Adrenal gland (tissue), 12 donors: ENCODE results near the gene MRPS16. TPM values are rescaled to one million over a fixed set of nuclear protein-coding genes. Genes with fewer than 3 reads are reported as not detected.

Experiments used
- DNase-seq, 7 donors: peaks; one replicate each; pipeline ENCODE4 v3.0.0-alpha.2; 2019 to 2020
- H3K27ac ChIP-seq, 5 donors: fragments of 200-600 bp; sonication (generic) in 4 of 5; 1 replicate in 3 of 5; 2 replicates in 2 of 5; pipeline versions ENCODE4 v1.5.1 to v1.8.0; 2016 to 2020; ENCODE audit warnings: mild to moderate bottlenecking in 1 of 5
- H3K27me3 ChIP-seq: fragments of 200-600 bp; 2 replicates; pipeline ENCODE4 v1.8.0; 2021
- H3K36me3 ChIP-seq, 2 donors: fragments of 200-600 bp; replicated peaks in 1 of 2; 1 replicate in 1 of 2; 2 replicates in 1 of 2; pipeline versions ENCODE4 v1.5.1 to v1.8.0; 2018 to 2022
- H3K4me1 ChIP-seq, 2 donors: fragments of 200-600 bp; replicated peaks in 1 of 2; 1 replicate in 1 of 2; 2 replicates in 1 of 2; pipeline versions ENCODE4 v1.5.1 to v1.8.0; 2018 to 2021
- H3K4me3 ChIP-seq, 4 donors: fragments of 200-600 bp; sonication (generic) in 3 of 4; one replicate each; pipeline ENCODE4 v1.5.1; 2016 to 2018
- H3K9me3 ChIP-seq, 3 donors: fragments of 200-600 bp; sonication (generic) in 1 of 3; replicated peaks in 1 of 3; 1 replicate in 2 of 3; 2 replicates in 1 of 3; pipeline versions ENCODE4 v1.5.1 to v1.8.0; 2016 to 2021
- CTCF ChIP-seq, 6 experiments: fragments of 450-650 bp in 4 of 6; fragments of 200-600 bp in 2 of 6; sonication (generic) in 1 of 6; IDR thresholded peaks; 1 replicate in 5 of 6; 2 replicates in 1 of 6; pipeline versions ENCODE4 v1.5.1 to v1.8.0; 2016 to 2021; ENCODE audit warnings: antibody characterized with exemption in 6 of 6, mild to moderate bottlenecking in 2 of 6, moderate library complexity in 1 of 6
- POLR2A ChIP-seq, 2 donors: fragments of 450-650 bp; IDR thresholded peaks; one replicate each; pipeline ENCODE4 v1.6.1; 2017; ENCODE audit warnings: antibody characterized with exemption in 2 of 2, mild to moderate bottlenecking in 2 of 2, moderate library complexity in 1 of 2
- WGBS, 4 donors: extraction: QIAGEN DNeasy Blood & Tissue Kit in 2 of 4; methylation state at CpG; one replicate each; pipeline versions ENCODE4 v1.1.5 to v1.1.7; 2013 to 2017; 5-methylcytosine and 5-hydroxymethylcytosine counted together
- intact Hi-C, 2 donors: fragments of 100-400 bp; cut with DNase I; formaldehyde crosslinking; loops; one replicate each; pipeline versions ENCODE4 v1.14.1 to v1.15.0; 2022 to 2023
- polyA plus RNA-seq, 3 donors: library from polyadenylated mRNA; stranded (reverse); fragments of 200-250 nt in 2 of 3; fragments of 350-450 nt in 1 of 3; fragmentation: Illumina TruSeq in 1 of 3; extraction: RNeasy Lipid Tissue Mini Kit (QIAGEN cat#74804) in 1 of 3; gene quantifications; one replicate each; pipeline ENCODE4 v1.2.3, GENCODE V29; 2013 to 2014
- total RNA-seq, 9 donors: library from RNA; depleted of rRNA in 4 of 9; stranded (reverse); fragments of >200 nt in 4 of 9; fragments of 120-200 nt in 1 of 9; fragmentation: NEBNext Ultra II Directional in 1 of 9; extraction: Animal tissue kit (Norgen Biotek cat#: 25700) in 1 of 9; gene quantifications; one replicate each; pipeline versions ENCODE4 v1.1.0 to v1.2.4, GENCODE V29; 2013 to 2023
- donor health status: healthy with polysubstance abuse.
- donor health status: Bipolar disorder and iron deficiency.
- donor health status: DM: yes; HTN: yes; CAD: no.
- donor health status: DM: no; HTN: no; CAD: no.
- donor health status: DM: no; HTN: no; CAD: no.
- donor health status: DM: yes; HTN: yes; CAD: no.

Gene MRPS16
- total and polyA plus RNA-seq, 12 donors = 37.6 to 128 (median 86.7) TPM

DNA sequence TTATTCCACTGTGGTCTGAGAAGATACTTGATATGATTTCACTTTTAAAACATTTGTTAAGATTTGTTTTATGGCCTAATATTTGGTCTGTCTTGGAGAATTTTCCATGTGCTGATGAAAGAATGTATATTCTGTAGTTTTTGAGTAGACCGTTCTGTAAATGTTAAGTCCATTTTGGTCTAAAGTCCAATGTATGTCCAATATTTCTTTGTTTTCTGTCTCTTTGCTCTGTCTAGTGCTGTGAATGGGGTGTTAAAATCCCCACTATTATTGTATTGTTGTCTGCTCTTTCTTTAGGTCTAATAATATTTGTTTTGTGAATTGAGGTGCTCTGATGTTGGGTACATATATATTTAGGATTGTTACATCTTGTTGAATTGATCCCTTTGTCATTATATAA, 36.7 kb downstream of the MRPS16 start:
- intact Hi-C loops = no loop called here
- TF ChIP-seq CTCF (IDR thresholded peaks at IDR 0.05) (no peak), POLR2A (IDR thresholded peaks at IDR 0.05) (no peak)
- Histone ChIP-seq H3K4me3 (no peak overlapping the region), H3K36me3 (peaks cover 0 to 3% of the 10 kb centered on the region in 2 donors), H3K27me3 (no peaks in the 10 kb centered on the region), H3K9me3 (no peaks in the 10 kb centered on the region), H3K4me1 (peaks cover 7 to 9% of the 10 kb centered on the region in 2 donors), H3K27ac (no peak overlapping the region)
- DNase-seq = no peak
- WGBS, 4 donors = 89 to 100% (median 99%) methylated on average over 1 of the region's 1 CpG

DNA sequence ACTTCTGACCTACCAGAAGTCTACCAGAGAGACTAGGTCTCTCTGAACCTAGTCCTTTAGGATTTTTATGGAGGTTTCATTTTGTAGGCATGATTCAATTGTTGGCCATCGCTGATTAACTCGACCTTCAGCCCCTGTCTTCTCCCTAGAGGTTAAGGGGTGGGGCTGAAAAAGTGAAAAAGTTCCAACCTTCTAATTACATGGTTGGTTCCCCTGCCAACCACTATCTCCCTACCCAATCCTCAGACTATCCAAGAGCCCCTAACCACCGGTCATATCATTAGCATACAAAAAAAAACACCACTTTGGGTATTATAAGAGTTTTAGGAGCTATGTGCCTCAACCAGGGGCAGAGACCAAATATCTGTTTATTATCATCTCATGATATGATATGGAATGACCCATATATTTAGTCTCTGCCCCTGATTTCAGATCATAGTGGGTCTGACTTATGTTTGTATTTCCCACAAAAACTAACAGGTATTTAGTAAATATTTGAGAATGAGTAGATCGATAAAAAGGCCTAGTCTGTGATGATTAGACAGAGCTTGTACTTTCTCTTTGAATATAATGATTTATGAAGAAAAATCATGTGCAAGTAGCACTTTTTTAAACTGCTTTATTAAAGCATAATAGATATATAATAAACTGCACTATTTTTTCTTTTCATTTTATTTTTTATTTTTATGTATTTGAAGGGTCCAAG, 41.2 kb downstream of the MRPS16 start:
- Histone ChIP-seq H3K9me3 (no peaks in the 10 kb centered on the region), H3K36me3 (no peaks in the 10 kb centered on the region)
- intact Hi-C loops = no loop called here

DNA sequence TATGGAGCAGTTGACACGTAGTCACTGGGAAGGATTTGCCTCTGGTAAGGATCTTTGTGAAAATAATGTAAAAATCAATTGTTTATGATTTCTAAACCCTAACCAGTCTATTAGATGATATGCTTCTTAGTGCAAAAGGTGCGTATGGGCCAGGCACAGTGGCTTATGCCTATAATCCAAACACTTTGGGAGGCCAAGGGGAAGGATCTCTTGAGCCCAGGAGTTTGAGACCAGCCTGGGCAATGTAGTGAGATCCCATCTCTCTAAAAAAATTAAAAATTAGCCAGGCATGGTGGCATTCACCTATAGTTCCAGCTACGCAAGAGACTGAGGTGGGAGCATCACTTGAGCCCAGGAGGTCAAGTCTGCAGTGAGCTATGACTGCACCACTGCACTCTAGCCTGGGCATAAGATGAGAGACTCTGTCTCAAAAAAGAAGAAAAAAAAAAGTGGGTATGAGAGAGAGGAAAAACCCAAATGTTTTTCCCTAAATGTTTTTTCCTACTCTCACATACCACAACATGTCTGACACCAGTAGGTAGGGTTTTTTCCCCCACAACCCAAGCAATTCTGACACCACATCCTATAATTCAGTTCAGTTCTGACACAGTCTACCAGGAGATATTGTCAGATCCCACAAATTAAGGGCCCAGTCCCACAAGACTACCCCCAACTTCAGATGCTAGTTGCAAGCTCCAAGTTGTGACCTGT, 41.9 kb downstream of the MRPS16 start:
- Histone ChIP-seq H3K9me3 (no peaks in the 10 kb centered on the region), H3K4me1 (peaks cover 0 to 9% of the 10 kb centered on the region in 2 donors), H3K27ac (no peak overlapping the region), H3K27me3 (no peaks in the 10 kb centered on the region), H3K36me3 (no peaks in the 10 kb centered on the region), H3K4me3 (no peak overlapping the region)
- TF ChIP-seq CTCF (IDR thresholded peaks at IDR 0.05) (no peak), POLR2A (IDR thresholded peaks at IDR 0.05) (no peak)
- WGBS, 4 donors = 97 to 99% (median 98%) methylated on average over 3 of the region's 3 CpGs
- DNase-seq = no peak
- intact Hi-C loops = no loop called here

More for the DNA sequence above, 41.2 kb downstream of the MRPS16 start:
- H3K4me3 ChIP-seq = no peak overlapping the region
- TF ChIP-seq CTCF (IDR thresholded peaks at IDR 0.05) (no peak), POLR2A (IDR thresholded peaks at IDR 0.05) (no peak)
- H3K27me3 ChIP-seq = no peaks in the 10 kb centered on the region
- 64 to 83% (median 75%) methylated on average over 4 of the region's 4 CpGs for WGBS, 4 donors
- no peak overlapping the region for H3K27ac ChIP-seq
- DNase-seq = no peak
- H3K4me1 ChIP-seq = peaks cover 0 to 9% of the 10 kb centered on the region in 2 donors

- no peaks in the 10 kb centered on the region for H3K36me3 ChIP-seq
- WGBS, 4 donors = 76 to 90% (median 80%) methylated on average over 1 of the region's 1 CpG
- H3K4me3 ChIP-seq = no peak overlapping the region
- H3K4me1 ChIP-seq = peaks cover 0 to 9% of the 10 kb centered on the region in 2 donors
- no peak for TF ChIP-seq CTCF (IDR thresholded peaks at IDR 0.05)
- intact Hi-C loops = no loop called here
- H3K27ac ChIP-seq = no peak overlapping the region
- no peak for DNase-seq
- no peaks in the 10 kb centered on the region for H3K27me3 ChIP-seq
- H3K9me3 ChIP-seq = no peaks in the 10 kb centered on the region
Measured at GRCh38 chr10:73209705-73210104, 42.7 kb downstream of the MRPS16 start.
